ENCODE measurements around the gene MYO9B. TPM values are rescaled to one million over a fixed set of nuclear protein-coding genes. Genes with fewer than 3 reads are reported as not detected.

Gene MYO9B
- total RNA-seq, 8 experiments from 2014 or later: 16.4 to 43.5 (median 27.3) TPM

DNA sequence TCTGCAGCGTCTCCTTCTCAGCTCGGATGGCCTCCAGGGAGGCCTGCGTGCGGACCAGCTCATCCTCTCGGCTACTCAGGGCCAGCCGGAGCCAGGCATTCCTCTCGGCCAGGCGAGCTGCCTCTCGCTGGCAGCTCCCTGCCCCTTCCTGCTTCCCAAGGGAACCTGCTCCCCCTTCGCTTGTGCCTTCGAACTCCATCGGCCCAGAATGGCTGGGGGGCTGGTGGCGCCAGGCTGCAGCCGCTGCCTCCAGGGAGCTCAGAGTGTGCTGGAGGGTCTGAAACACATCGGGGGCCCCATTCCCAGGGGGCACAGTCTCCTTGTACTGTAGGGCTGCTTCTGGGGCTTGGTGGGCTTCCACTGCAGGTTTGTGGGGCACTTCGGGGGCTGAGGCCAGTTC, 187.0 kb downstream of the MYO9B start:
- in situ Hi-C loops (cut with MboI; ENCODE audit: low pct_unique_long_range_greater_than_20kb in 2 of 9, low sequenced_read_pairs in 9 of 9, unreplicated experiment in 9 of 9): no loop called here

More for the DNA sequence above, 187.0 kb downstream of the MYO9B start:
- Histone ChIP-seq H3K4me3 (no peak overlapping the region), H3K27ac (no peak overlapping the region), H3K4me1 (replicated peaks in 1 of 2) (peaks cover 4% of the 10 kb centered on the region in 2 donors)
- 20 to 77% (median 72%) methylated on average over 1 to 9 of the region's 16 CpGs; no CpG with 5 or more reads in 6 of the 10 experiments for WGBS, 10 experiments
- no peak for ATAC-seq (replicated peaks in 6 of 8)

Other genes with a start within 250 kb of the MYO9B start
- 10 to 100 TPM; 23.3 to 59.3 (median 30.5) TPM for gene SIN3B, start 246.4 kb upstream of the MYO9B start, total RNA-seq
- under 1 TPM in 7 of 8 experiments, not detected in 1; 0.05 to 0.36 (median 0.14) TPM for gene F2RL3, start 186.8 kb upstream of the MYO9B start, total RNA-seq
- gene CPAMD8, start 49.0 kb upstream of the MYO9B start, total RNA-seq: 1 to 10 TPM in 7 of 8 experiments, under 1 TPM in 1; 0.36 to 6.5 (median 3.6) TPM
- 10 to 100 TPM in 3 of 8 experiments, 1 to 10 TPM in 5; 3.4 to 14.8 (median 6.4) TPM for gene HAUS8, start 325 bp upstream of the MYO9B start, total RNA-seq
- gene USE1, start 139.6 kb downstream of the MYO9B start, total RNA-seq: 10 to 100 TPM; 14.7 to 31.0 (median 22.9) TPM
- gene OCEL1, start 150.4 kb downstream of the MYO9B start, total RNA-seq: 10 to 100 TPM in 3 of 8 experiments, 1 to 10 TPM in 5; 5.4 to 19.2 (median 9.5) TPM
- gene NR2F6, start 170.1 kb downstream of the MYO9B start, total RNA-seq: 10 to 100 TPM; 16.7 to 27.0 (median 19.5) TPM
- under 1 TPM in 7 of 8 experiments, not detected in 1; 0.07 to 0.59 (median 0.27) TPM for gene USHBP1, start 189.0 kb downstream of the MYO9B start, total RNA-seq
- gene BABAM1, start 191.7 kb downstream of the MYO9B start, total RNA-seq: 10 to 100 TPM; 50.6 to 91.4 (median 64.5) TPM
- 1 to 10 TPM in 6 of 8 experiments, under 1 TPM in 2; 0.46 to 2.9 (median 1.4) TPM for gene ANKLE1, start 206.1 kb downstream of the MYO9B start, total RNA-seq
- gene ABHD8, start 227.6 kb downstream of the MYO9B start, total RNA-seq: 10 to 100 TPM in 3 of 8 experiments, 1 to 10 TPM in 5; 6.2 to 16.2 (median 8.2) TPM
- gene MRPL34, start 230.1 kb downstream of the MYO9B start, total RNA-seq: 10 to 100 TPM; 31.8 to 72.9 (median 50.1) TPM
- 10 to 100 TPM; 39.4 to 85.9 (median 67.4) TPM for gene DDA1, start 233.8 kb downstream of the MYO9B start, total RNA-seq